Myocyte (in vitro differentiated cells): ENCODE data around the gene AHCYL1. TPM values are rescaled to one million over a fixed set of nuclear protein-coding genes. Genes with fewer than 3 reads are reported as not detected.
A peak's percentile ranks its signal among the peaks of the same experiment; 100 is the strongest.
"Not testable (repeated sequence)": the region's sequence is repeated elsewhere in the genome, so short reads cannot be mapped to it uniquely, and the experiment has no call there.

Source experiments
- DNase-seq: peaks from one replicate; pipeline ENCODE4 v3.0.0-alpha.2; 2012; ENCODE audit warnings: low read depth
- total RNA-seq: library from RNA; depleted of rRNA; stranded (reverse); fragments of >200 nt; gene quantifications from 2 replicates; pipeline ENCODE4 v1.2.3, GENCODE V29; 2014

Gene AHCYL1
- total RNA-seq, 1 donor from 2014 or later, result 41.5 TPM

GRCh38 chr1:109997204-109997866 is 12.8 kb downstream of the AHCYL1 start:
- no peak for DNase-seq

GRCh38 chr1:109997867-109998229 is 13.3 kb downstream of the AHCYL1 start:
- no peak for DNase-seq

- no peak for DNase-seq
These were observed 18.1 kb downstream of the AHCYL1 start for GRCh38 chr1:110002695-110003094.

GRCh38 chr1:110003747-110004428 is 19.3 kb downstream of the AHCYL1 start:
- DNase-seq, result peak; percentile 85

- DNase-seq, result no peak
These were observed 20.0 kb downstream of the AHCYL1 start for GRCh38 chr1:110004583-110004982.

GRCh38 chr1:110005971-110006370 is 21.4 kb downstream of the AHCYL1 start:
- DNase-seq, result no peak

- no peak for DNase-seq
These were observed 22.0 kb downstream of the AHCYL1 start for GRCh38 chr1:110006516-110006915.

- no peak for DNase-seq
These were observed 22.7 kb downstream of the AHCYL1 start for GRCh38 chr1:110007046-110007830.

- DNase-seq, result peak; percentile 56
These were observed 24.5 kb downstream of the AHCYL1 start for GRCh38 chr1:110008971-110009565.

GRCh38 chr1:110011527-110012041 is 27.0 kb downstream of the AHCYL1 start:
- DNase-seq, result peak; percentile 52

GRCh38 chr1:110012100-110012780 is 27.7 kb downstream of the AHCYL1 start:
- no peak for DNase-seq

- DNase-seq, result no peak
These were observed 33.2 kb downstream of the AHCYL1 start for GRCh38 chr1:110017792-110018191.

- DNase-seq, result no peak
These were observed 33.8 kb downstream of the AHCYL1 start for GRCh38 chr1:110018396-110018795.

- no peak for DNase-seq
These were observed 35.2 kb downstream of the AHCYL1 start for GRCh38 chr1:110019770-110020169.

GRCh38 chr1:110021285-110021684 is 36.7 kb downstream of the AHCYL1 start:
- DNase-seq, result no peak

- no peak for DNase-seq
These were observed 40.0 kb downstream of the AHCYL1 start for GRCh38 chr1:110024613-110025012.

GRCh38 chr1:110030687-110031086 is 46.1 kb downstream of the AHCYL1 start:
- not testable (repeated sequence) for DNase-seq

GRCh38 chr1:110032327-110032726 is 47.8 kb downstream of the AHCYL1 start:
- no peak for DNase-seq

- no peak for DNase-seq
These were observed 48.9 kb downstream of the AHCYL1 start for GRCh38 chr1:110033421-110033820.

- DNase-seq, result no peak
These were observed 49.5 kb downstream of the AHCYL1 start for GRCh38 chr1:110034040-110034450.
